ENCODE data around the gene CEBPA. TPM values are rescaled to one million over a fixed set of nuclear protein-coding genes. Genes with fewer than 3 reads are reported as not detected.

Gene CEBPA
- total RNA-seq, result 0.56 to 2.2 TPM (median 1.7 TPM) in 3 replicates
- long read RNA-seq, partial matches to known transcripts, result 0 of 2 reads
- long read RNA-seq, other reads (novel, unspliced or antisense), result 0 of 2 reads

- peak; percentile 77 for TF ChIP-seq CTCF (IDR thresholded peaks at IDR 0.05)
- no peaks in the 10 kb centered on the region for H3K36me3 Mint-ChIP-seq (ENCODE audit: low read depth)
- peaks cover 19% of the 10 kb centered on the region for H3K27me3 Mint-ChIP-seq (ENCODE audit: low read depth)
- peak; percentile 88 for DNase-seq (ENCODE audit: low spot score)
- peak within 1 kb of the TSS; percentile 22 for H3K27ac Mint-ChIP-seq (ENCODE audit: unreplicated experiment)
- H3K4me3 Mint-ChIP-seq (ENCODE audit: unreplicated experiment), result peak within 1 kb of the TSS; percentile 72
- H3K9me3 Mint-ChIP-seq (ENCODE audit: low read depth), result no peaks in the 10 kb centered on the region
- H3K4me1 Mint-ChIP-seq (ENCODE audit: low read depth), result peaks cover 2% of the 10 kb centered on the region
Measured at GRCh38 chr19:33302175-33302973, at the start of gene CEBPA. Gene CEBPA (minus strand): TSS chr19:33302534. CDS start chr19:33302414, 120 bp downstream.

GRCh38 chr19:33350538-33351309, 48.4 kb upstream of the CEBPA start:
- Mint-ChIP-seq H3K4me1 (ENCODE audit: low read depth) (no peaks in the 10 kb centered on the region), H3K27me3 (ENCODE audit: low read depth) (peaks cover 41% of the 10 kb centered on the region), H3K36me3 (ENCODE audit: low read depth) (peaks cover 3% of the 10 kb centered on the region), H3K9me3 (ENCODE audit: low read depth) (peaks cover 6% of the 10 kb centered on the region), H3K27ac (ENCODE audit: unreplicated experiment) (no peak overlapping the region), H3K4me3 (ENCODE audit: unreplicated experiment) (no peak overlapping the region)
- no peak for DNase-seq (ENCODE audit: low spot score)
- TF ChIP-seq CTCF (IDR thresholded peaks at IDR 0.05), result no peak

- Mint-ChIP-seq H3K9me3 (ENCODE audit: low read depth) (no peaks in the 10 kb centered on the region), H3K27ac (ENCODE audit: unreplicated experiment) (no peak overlapping the region), H3K36me3 (ENCODE audit: low read depth) (no peaks in the 10 kb centered on the region), H3K27me3 (ENCODE audit: low read depth) (peaks cover 45% of the 10 kb centered on the region), H3K4me3 (ENCODE audit: unreplicated experiment) (no peak overlapping the region), H3K4me1 (ENCODE audit: low read depth) (no peaks in the 10 kb centered on the region)
- TF ChIP-seq CTCF (IDR thresholded peaks at IDR 0.05), result no peak
- no peak for DNase-seq (ENCODE audit: low spot score)
Measured at GRCh38 chr19:33349319-33350289, 47.3 kb upstream of the CEBPA start.

GRCh38 chr19:33348301-33349010, 46.1 kb upstream of the CEBPA start:
- no peak for TF ChIP-seq CTCF (IDR thresholded peaks at IDR 0.05)
- DNase-seq (ENCODE audit: low spot score), result no peak
- no peaks in the 10 kb centered on the region for H3K36me3 Mint-ChIP-seq (ENCODE audit: low read depth)
- H3K27me3 Mint-ChIP-seq (ENCODE audit: low read depth), result peaks cover 52% of the 10 kb centered on the region
- H3K27ac Mint-ChIP-seq (ENCODE audit: unreplicated experiment), result no peak overlapping the region
- no peak overlapping the region for H3K4me3 Mint-ChIP-seq (ENCODE audit: unreplicated experiment)
- H3K9me3 Mint-ChIP-seq (ENCODE audit: low read depth), result no peaks in the 10 kb centered on the region
- peaks cover 4% of the 10 kb centered on the region for H3K4me1 Mint-ChIP-seq (ENCODE audit: low read depth)
